ENCODE measurements around the gene LYZL1. TPM values are rescaled to one million over a fixed set of nuclear protein-coding genes. Genes with fewer than 3 reads are reported as not detected.

LYZL1 gene
- total and polyA plus RNA-seq, 9 of the 15 experiments (the other 6 are each of a cell fraction or from before 2014, with no cell fraction given), result not detected

DNA sequence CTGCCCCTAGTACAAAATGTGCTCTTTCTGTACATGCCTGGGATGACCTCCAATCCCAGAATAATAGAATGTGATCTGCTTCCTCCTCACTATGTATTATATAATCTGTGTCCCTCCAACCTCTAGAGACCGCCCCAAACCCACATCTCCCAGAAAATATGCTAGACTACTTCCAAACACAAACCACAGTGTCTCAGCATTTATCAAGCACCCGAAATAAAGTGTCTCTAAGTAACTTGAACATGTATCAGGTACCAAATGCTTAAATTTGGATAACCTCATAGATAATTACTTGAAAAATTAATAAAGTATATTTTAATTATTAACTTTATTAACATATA, 16.1 kb downstream of the LYZL1 start:
- Histone ChIP-seq H3K36me3 (ENCODE audit: control insufficient read depth, insufficient read depth, low read length) (no peaks in the 10 kb centered on the region), H4K20me1 (replicated peaks; ENCODE audit: control insufficient read depth, insufficient read depth, low read length) (no peaks in the 10 kb centered on the region), H3K4me2 (ENCODE audit: insufficient read depth, low read length) (no peak overlapping the region), H3K79me2 (ENCODE audit: control insufficient read depth, insufficient read depth, low read length) (no peaks in the 10 kb centered on the region), H3K4me1 (replicated peaks in 1 of 2; ENCODE audit: control insufficient read depth in 2 of 2, insufficient read depth in 2 of 2, low read length in 2 of 2) (no peaks in the 10 kb centered on the region), H3K27me3 (ENCODE audit: control insufficient read depth in 2 of 2, insufficient read depth in 2 of 2, low read length in 2 of 2) (peaks cover 8 to 18% of the 10 kb centered on the region in 2 experiments; a peak in 4 of 5 replicates), H3K9me1 (ENCODE audit: control insufficient read depth, insufficient read depth, low read length) (no peaks in the 10 kb centered on the region), H2AFZ (ENCODE audit: low read depth, low read length) (no peak overlapping the region), H3K4me3 (no peak overlapping the region), H3K27ac (ENCODE audit: extremely low read depth, low read depth, low read length) (no peak overlapping the region), H3K9me3 (replicated peaks; ENCODE audit: control insufficient read depth, insufficient read depth, low read depth, low read length) (no peaks in the 10 kb centered on the region), H3K9ac (ENCODE audit: insufficient read depth in 1 of 2, low read depth in 2 of 2, low read length in 2 of 2) (no peak overlapping the region)
- in situ Hi-C loops (cut with MboI), result loop anchor here (5.0 to 10.0 kb wide), 3 partner anchors 68 to 670 kb away; no protein-coding TSS in a partner anchor
- POLR2A ChIA-PET, result interaction anchor here (0.7 kb wide), 1 partner anchor 62 kb away, joined by 3 read pairs; no protein-coding TSS in a partner anchor
- 13% methylated on average over 2 of the region's 2 CpGs for WGBS (ENCODE audit: insufficient coverage, low coverage, missing lambda C conversion rate)
- DNase-seq (ENCODE audit: extremely low read depth in 1 of 4, low spot score in 3 of 4) (no peak), ATAC-seq (no peak), FAIRE-seq (no peak)
- BruUV-seq (replicated peaks), result no TSS peak
- CTCF ChIA-PET (ENCODE audit: low intra/inter-chr PET ratio), result interaction anchor here (0.5 to 2.0 kb wide), 6 partner anchors 62 to 677 kb away, joined by 3 to 17 read pairs (median 6); no protein-coding TSS in a partner anchor
- intact Hi-C loops (cut with micrococcal nuclease), result loop anchor here (1.0 to 10.0 kb wide), 4 partner anchors 65 to 678 kb away; no protein-coding TSS in a partner anchor
- TF ChIP-seq POLR3G (IDR thresholded peaks at IDR 0.05; ENCODE audit: extremely low read depth, insufficient read length, insufficient replicate concordance) (no peak), TEAD2 (tag; IDR thresholded peaks at IDR 0.05) (no peak), TAF9B (IDR thresholded peaks at IDR 0.05; ENCODE audit: partially characterized antibody) (no peak), CC2D1A (IDR thresholded peaks at IDR 0.05) (no peak), CBX1 (IDR thresholded peaks at IDR 0.05; ENCODE audit: low read depth) (no peak), SRSF7 (optimal IDR thresholded peaks at IDR 0.05; ENCODE audit: low read depth, low read length) (no peak), POLR2H (tag; IDR thresholded peaks at IDR 0.05; ENCODE audit: low read depth) (no peak), CEBPB (tag; IDR thresholded peaks at IDR 0.05) (no peak), DACH1 (IDR thresholded peaks at IDR 0.05; ENCODE audit: partially characterized antibody) (no peak)
- TF ChIP-seq, protein P1, sequence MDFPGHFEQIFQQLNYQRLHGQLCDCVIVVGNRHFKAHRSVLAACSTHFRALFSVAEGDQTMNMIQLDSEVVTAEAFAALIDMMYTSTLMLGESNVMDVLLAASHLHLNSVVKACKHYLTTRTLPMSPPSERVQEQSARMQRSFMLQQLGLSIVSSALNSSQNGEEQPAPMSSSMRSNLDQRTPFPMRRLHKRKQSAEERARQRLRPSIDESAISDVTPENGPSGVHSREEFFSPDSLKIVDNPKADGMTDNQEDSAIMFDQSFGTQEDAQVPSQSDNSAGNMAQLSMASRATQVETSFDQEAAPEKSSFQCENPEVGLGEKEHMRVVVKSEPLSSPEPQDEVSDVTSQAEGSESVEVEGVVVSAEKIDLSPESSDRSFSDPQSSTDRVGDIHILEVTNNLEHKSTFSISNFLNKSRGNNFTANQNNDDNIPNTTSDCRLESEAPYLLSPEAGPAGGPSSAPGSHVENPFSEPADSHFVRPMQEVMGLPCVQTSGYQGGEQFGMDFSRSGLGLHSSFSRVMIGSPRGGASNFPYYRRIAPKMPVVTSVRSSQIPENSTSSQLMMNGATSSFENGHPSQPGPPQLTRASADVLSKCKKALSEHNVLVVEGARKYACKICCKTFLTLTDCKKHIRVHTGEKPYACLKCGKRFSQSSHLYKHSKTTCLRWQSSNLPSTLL (IDR thresholded peaks at IDR 0.05), result no peak
- TF ChIP-seq, protein P2, sequence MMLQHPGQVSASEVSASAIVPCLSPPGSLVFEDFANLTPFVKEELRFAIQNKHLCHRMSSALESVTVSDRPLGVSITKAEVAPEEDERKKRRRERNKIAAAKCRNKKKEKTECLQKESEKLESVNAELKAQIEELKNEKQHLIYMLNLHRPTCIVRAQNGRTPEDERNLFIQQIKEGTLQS (IDR thresholded peaks at IDR 0.05), result no peak
- TF ChIP-seq, protein P2 (CRISPR knock-in tag; conservative IDR thresholded peaks at IDR 0.05), result no peak
- TF ChIP-seq, protein P3, sequence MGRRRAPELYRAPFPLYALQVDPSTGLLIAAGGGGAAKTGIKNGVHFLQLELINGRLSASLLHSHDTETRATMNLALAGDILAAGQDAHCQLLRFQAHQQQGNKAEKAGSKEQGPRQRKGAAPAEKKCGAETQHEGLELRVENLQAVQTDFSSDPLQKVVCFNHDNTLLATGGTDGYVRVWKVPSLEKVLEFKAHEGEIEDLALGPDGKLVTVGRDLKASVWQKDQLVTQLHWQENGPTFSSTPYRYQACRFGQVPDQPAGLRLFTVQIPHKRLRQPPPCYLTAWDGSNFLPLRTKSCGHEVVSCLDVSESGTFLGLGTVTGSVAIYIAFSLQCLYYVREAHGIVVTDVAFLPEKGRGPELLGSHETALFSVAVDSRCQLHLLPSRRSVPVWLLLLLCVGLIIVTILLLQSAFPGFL (CRISPR knock-in tag; IDR thresholded peaks at IDR 0.05), result no peak
- TF ChIP-seq, protein P4, sequence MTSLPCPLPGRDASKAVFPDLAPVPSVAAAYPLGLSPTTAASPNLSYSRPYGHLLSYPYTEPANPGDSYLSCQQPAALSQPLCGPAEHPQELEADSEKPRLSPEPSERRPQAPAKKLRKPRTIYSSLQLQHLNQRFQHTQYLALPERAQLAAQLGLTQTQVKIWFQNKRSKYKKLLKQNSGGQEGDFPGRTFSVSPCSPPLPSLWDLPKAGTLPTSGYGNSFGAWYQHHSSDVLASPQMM (CRISPR knock-in tag; IDR thresholded peaks at IDR 0.05), result no peak
- TF ChIP-seq, protein P5, sequence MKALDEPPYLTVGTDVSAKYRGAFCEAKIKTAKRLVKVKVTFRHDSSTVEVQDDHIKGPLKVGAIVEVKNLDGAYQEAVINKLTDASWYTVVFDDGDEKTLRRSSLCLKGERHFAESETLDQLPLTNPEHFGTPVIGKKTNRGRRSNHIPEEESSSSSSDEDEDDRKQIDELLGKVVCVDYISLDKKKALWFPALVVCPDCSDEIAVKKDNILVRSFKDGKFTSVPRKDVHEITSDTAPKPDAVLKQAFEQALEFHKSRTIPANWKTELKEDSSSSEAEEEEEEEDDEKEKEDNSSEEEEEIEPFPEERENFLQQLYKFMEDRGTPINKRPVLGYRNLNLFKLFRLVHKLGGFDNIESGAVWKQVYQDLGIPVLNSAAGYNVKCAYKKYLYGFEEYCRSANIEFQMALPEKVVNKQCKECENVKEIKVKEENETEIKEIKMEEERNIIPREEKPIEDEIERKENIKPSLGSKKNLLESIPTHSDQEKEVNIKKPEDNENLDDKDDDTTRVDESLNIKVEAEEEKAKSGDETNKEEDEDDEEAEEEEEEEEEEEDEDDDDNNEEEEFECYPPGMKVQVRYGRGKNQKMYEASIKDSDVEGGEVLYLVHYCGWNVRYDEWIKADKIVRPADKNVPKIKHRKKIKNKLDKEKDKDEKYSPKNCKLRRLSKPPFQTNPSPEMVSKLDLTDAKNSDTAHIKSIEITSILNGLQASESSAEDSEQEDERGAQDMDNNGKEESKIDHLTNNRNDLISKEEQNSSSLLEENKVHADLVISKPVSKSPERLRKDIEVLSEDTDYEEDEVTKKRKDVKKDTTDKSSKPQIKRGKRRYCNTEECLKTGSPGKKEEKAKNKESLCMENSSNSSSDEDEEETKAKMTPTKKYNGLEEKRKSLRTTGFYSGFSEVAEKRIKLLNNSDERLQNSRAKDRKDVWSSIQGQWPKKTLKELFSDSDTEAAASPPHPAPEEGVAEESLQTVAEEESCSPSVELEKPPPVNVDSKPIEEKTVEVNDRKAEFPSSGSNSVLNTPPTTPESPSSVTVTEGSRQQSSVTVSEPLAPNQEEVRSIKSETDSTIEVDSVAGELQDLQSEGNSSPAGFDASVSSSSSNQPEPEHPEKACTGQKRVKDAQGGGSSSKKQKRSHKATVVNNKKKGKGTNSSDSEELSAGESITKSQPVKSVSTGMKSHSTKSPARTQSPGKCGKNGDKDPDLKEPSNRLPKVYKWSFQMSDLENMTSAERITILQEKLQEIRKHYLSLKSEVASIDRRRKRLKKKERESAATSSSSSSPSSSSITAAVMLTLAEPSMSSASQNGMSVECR (CRISPR knock-in tag; IDR thresholded peaks at IDR 0.05), result no peak
